ENCODE results near the gene KRT2. TPM values are rescaled to one million over a fixed set of nuclear protein-coding genes. Genes with fewer than 3 reads are reported as not detected.

The KRT2 gene
- total and polyA plus RNA-seq, 2 donors (not counting 1 experiment from before 2014, with no cell fraction given) = 0.04 TPM; not detected in 1

GRCh38 chr12:52628111-52628507 is 23.9 kb downstream of the KRT2 start:
- no peak overlapping the region for H3K4me3 Mint-ChIP-seq
- no peak for DNase-seq
- no peak overlapping the region for H2AFZ ChIP-seq (ENCODE audit: insufficient read depth, low read depth, low read length, poor library complexity, severe bottlenecking)
- no peak for ATAC-seq (ENCODE audit: low read depth)
- ChIA-PET POLR2A (no interaction called here), CTCF (no interaction called here)
- no peak overlapping the region for H3K27ac ChIP-seq (ENCODE audit: low read length in 2 of 2)
- no peaks in the 10 kb centered on the region for H3K4me1 ChIP-seq (ENCODE audit: control insufficient read depth in 2 of 2, insufficient read depth in 2 of 2, low read length in 2 of 2)
- H3K4me2 ChIP-seq (replicated peaks; ENCODE audit: low read depth, low read length, poor library complexity, severe bottlenecking) = no peak overlapping the region
- no peak overlapping the region for H3K4me3 ChIP-seq (ENCODE audit: control extremely low read depth in 1 of 5, extremely low read depth in 1 of 5, insufficient read depth in 1 of 5, low read depth in 2 of 5, low read length in 4 of 5)
- no peaks in the 10 kb centered on the region for H3K4me1 Mint-ChIP-seq
- 100% methylated on average over 1 of the region's 4 CpGs for WGBS (ENCODE audit: insufficient coverage)
- H4K20me1 ChIP-seq (ENCODE audit: control insufficient read depth, insufficient read depth, low read length, poor library complexity, severe bottlenecking) = no peaks in the 10 kb centered on the region
- TF ChIP-seq, protein P1, sequence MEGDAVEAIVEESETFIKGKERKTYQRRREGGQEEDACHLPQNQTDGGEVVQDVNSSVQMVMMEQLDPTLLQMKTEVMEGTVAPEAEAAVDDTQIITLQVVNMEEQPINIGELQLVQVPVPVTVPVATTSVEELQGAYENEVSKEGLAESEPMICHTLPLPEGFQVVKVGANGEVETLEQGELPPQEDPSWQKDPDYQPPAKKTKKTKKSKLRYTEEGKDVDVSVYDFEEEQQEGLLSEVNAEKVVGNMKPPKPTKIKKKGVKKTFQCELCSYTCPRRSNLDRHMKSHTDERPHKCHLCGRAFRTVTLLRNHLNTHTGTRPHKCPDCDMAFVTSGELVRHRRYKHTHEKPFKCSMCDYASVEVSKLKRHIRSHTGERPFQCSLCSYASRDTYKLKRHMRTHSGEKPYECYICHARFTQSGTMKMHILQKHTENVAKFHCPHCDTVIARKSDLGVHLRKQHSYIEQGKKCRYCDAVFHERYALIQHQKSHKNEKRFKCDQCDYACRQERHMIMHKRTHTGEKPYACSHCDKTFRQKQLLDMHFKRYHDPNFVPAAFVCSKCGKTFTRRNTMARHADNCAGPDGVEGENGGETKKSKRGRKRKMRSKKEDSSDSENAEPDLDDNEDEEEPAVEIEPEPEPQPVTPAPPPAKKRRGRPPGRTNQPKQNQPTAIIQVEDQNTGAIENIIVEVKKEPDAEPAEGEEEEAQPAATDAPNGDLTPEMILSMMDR (IDR thresholded peaks at IDR 0.05) = no peak
- TF ChIP-seq EZH2 (IDR thresholded peaks at IDR 0.05; ENCODE audit: borderline replicate concordance, insufficient read depth, low read depth, low read length, poor library complexity, severe bottlenecking) = no peak
- peaks cover 16% of the 10 kb centered on the region for H3K27me3 Mint-ChIP-seq
- intact Hi-C loops (cut with micrococcal nuclease) = no loop called here
- H3K9me3 Mint-ChIP-seq (ENCODE audit: insufficient read depth) = no peaks in the 10 kb centered on the region
- H3K36me3 ChIP-seq (replicated peaks in 1 of 2; ENCODE audit: control extremely low read depth in 1 of 2, control insufficient read depth in 1 of 2, extremely low read depth in 1 of 2, insufficient read depth in 2 of 2, low read length in 1 of 2) = no peaks in the 10 kb centered on the region
- no peak overlapping the region for H3K9ac ChIP-seq (ENCODE audit: low read length)
- H3K9me3 ChIP-seq (ENCODE audit: control extremely low read depth in 1 of 3, control insufficient read depth in 2 of 3, insufficient read depth in 1 of 3, low read length in 2 of 3) = no peaks in the 10 kb centered on the region
- no peaks in the 10 kb centered on the region for H3K27me3 ChIP-seq (replicated peaks in 1 of 4; ENCODE audit: control extremely low read depth in 1 of 4, control insufficient read depth in 3 of 4, insufficient read depth in 4 of 4, low read length in 3 of 4)
- H3K79me2 ChIP-seq (ENCODE audit: control insufficient read depth, insufficient read depth, low read length) = no peaks in the 10 kb centered on the region
- H3K27ac Mint-ChIP-seq = no peak overlapping the region

DNA sequence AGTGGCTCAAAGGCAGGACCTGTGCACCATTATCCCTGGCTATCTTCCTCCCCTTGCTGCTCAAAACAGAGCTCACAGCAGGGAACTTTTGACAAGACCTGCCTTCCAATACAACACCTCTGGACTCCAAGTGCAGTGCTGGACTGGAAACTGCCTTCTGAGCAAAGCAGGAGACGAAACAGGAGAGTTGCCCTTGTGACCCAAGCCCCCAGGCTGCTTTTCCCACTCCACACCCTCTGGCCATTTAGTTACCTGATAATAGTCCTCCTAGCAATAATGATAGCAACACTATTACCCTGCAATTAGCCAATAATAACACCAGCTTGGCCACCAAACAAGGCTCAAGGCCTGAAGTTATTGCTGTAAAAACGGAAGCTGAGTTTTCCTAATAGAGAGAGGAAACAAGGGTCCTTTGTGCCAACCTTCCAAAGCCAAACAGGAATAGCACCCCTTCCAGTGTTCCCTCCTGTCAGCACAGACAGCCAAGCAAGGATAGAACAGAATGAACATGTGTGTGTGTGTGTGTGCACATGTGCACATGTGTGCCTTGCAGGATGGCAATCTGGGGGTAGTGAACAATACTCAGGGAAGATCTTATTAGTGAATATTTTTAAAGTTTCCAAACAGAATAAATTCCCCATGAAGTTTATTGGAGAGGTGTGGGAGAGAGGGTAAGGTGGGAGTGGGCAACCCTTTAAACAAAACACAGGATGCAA is 24.5 kb downstream of the KRT2 start:
- Histone ChIP-seq H4K20me1 (ENCODE audit: control insufficient read depth, insufficient read depth, low read length, poor library complexity, severe bottlenecking) (no peaks in the 10 kb centered on the region), H3K4me2 (replicated peaks; ENCODE audit: low read depth, low read length, poor library complexity, severe bottlenecking) (no peak overlapping the region), H3K27me3 (replicated peaks in 1 of 4; ENCODE audit: control extremely low read depth in 1 of 4, control insufficient read depth in 3 of 4, insufficient read depth in 4 of 4, low read length in 3 of 4) (no peaks in the 10 kb centered on the region), H3K4me1 (ENCODE audit: control insufficient read depth in 2 of 2, insufficient read depth in 2 of 2, low read length in 2 of 2) (no peaks in the 10 kb centered on the region), H3K4me3 (ENCODE audit: control extremely low read depth in 1 of 5, extremely low read depth in 1 of 5, insufficient read depth in 1 of 5, low read depth in 2 of 5, low read length in 4 of 5) (no peak overlapping the region), H3K9me3 (ENCODE audit: control extremely low read depth in 1 of 3, control insufficient read depth in 2 of 3, insufficient read depth in 1 of 3, low read length in 2 of 3) (no peaks in the 10 kb centered on the region), H3K79me2 (ENCODE audit: control insufficient read depth, insufficient read depth, low read length) (no peaks in the 10 kb centered on the region), H3K36me3 (replicated peaks in 1 of 2; ENCODE audit: control extremely low read depth in 1 of 2, control insufficient read depth in 1 of 2, extremely low read depth in 1 of 2, insufficient read depth in 2 of 2, low read length in 1 of 2) (no peaks in the 10 kb centered on the region), H3K27ac (ENCODE audit: low read length in 2 of 2) (no peak overlapping the region), H2AFZ (ENCODE audit: insufficient read depth, low read depth, low read length, poor library complexity, severe bottlenecking) (no peak overlapping the region), H3K9ac (ENCODE audit: low read length) (no peak overlapping the region)
- Mint-ChIP-seq H3K9me3 (ENCODE audit: insufficient read depth) (no peaks in the 10 kb centered on the region), H3K4me3 (no peak overlapping the region), H3K4me1 (no peaks in the 10 kb centered on the region), H3K27ac (no peak overlapping the region), H3K27me3 (peaks cover 15% of the 10 kb centered on the region)
- WGBS (ENCODE audit: insufficient coverage) = 83% methylated on average over 1 of the region's 2 CpGs
- ChIA-PET CTCF (no interaction called here), POLR2A (no interaction called here)
- intact Hi-C loops (cut with micrococcal nuclease) = no loop called here
- TF ChIP-seq, protein P1 (IDR thresholded peaks at IDR 0.05) = no peak
- no peak for TF ChIP-seq EZH2 (IDR thresholded peaks at IDR 0.05; ENCODE audit: borderline replicate concordance, insufficient read depth, low read depth, low read length, poor library complexity, severe bottlenecking)
- DNase-seq (no peak), ATAC-seq (ENCODE audit: low read depth) (no peak)

All from B cell (primary cell).